ENCODE results near the gene WFDC1.

DNA sequence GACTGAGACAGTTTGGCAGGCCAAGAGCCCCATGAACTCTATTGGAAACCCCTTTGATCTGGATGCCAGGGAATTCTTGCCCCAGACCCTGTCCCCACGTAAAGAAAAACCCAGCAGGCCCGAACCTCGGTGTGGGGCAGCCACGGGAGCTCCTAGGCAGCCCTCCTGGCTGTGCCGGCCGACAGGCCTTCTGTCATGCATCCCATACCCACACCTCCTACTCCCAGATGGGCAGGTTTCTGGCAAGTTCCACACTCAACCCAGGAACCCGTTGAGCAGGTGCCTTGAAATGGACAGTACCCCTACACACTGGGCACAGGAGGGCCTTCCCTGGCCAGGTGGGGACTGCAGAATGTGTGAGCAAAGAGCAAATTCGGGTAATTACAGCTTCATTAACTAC, 50.1 kb downstream of the WFDC1 start:
- TF ChIP-seq, protein P1, sequence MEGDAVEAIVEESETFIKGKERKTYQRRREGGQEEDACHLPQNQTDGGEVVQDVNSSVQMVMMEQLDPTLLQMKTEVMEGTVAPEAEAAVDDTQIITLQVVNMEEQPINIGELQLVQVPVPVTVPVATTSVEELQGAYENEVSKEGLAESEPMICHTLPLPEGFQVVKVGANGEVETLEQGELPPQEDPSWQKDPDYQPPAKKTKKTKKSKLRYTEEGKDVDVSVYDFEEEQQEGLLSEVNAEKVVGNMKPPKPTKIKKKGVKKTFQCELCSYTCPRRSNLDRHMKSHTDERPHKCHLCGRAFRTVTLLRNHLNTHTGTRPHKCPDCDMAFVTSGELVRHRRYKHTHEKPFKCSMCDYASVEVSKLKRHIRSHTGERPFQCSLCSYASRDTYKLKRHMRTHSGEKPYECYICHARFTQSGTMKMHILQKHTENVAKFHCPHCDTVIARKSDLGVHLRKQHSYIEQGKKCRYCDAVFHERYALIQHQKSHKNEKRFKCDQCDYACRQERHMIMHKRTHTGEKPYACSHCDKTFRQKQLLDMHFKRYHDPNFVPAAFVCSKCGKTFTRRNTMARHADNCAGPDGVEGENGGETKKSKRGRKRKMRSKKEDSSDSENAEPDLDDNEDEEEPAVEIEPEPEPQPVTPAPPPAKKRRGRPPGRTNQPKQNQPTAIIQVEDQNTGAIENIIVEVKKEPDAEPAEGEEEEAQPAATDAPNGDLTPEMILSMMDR (conservative IDR thresholded peaks at IDR 0.05; ENCODE audit: low read length): no peak
- TF ChIP-seq EZH2phosphoT487 (IDR thresholded peaks at IDR 0.05; ENCODE audit: borderline replicate concordance, low read depth, low read length): no peak

Measured in OCI-LY7 (cell line).